G401.6 (cell line): ENCODE results near the gene CHRDL1.

Experiments used
- FAIRE-seq: peaks from 2 replicates; lab custom pipeline; 2012; peaks lifted over from hg19 to GRCh38; lab: Jason Lieb, UNC

The CHRDL1 gene

DNA sequence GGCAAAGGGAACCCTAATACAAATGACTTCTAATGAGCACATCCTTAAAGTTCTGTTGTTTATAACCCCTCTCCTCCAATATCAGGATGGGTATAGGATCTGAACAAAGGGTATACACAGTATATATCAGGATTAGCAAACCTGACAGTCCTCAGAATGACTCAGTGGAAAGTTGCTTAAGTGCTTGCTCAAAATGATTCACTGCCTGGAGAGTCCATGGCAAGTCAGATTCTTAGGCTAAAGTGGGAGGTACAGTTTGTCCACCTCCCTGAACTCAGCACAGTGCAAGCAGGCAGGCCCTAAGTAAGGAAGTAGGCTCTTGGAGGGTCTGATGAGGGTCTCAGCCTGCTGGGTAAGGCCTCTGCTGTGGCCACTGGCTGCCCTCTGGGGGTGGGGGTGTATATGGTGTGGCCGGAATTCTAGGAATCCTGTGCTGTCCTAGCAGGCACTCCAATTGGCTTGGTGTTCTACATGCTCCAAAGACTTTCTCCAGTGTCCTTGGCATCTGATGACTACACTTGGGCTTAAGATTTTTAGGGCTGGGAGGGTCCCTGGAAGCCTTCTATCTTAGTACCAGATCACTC, 54.3 kb downstream of the CHRDL1 start:
- no peak for FAIRE-seq

DNA sequence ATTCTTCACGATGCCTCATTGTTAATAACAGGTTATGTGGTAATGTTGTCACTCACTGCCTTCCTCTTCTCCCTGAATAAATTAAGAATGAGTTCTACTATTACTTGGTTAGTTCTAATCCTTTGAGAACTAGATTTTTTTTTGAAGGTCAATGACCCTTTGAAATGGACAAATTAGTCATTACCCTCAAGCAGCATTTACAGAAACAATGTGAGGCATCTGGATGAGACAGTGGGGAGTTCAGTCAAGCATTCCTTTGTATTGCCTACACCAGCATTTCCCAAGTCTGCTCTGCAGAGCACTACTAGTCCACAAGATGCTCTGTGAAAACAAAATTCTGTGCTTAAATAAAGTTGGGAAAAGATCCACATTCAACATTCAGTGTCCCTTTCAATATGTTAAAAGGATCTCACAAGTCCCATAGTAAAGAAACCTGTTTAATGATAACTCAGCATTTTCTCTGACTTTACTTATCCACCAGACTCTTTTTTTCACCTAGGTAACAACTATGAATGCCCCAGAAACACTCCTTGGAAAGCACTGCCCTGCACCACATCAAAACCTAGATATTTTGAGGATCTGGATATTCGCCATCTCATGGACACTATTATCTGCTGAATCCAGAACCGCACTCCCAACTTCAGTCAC, 60.6 kb downstream of the CHRDL1 start:
- FAIRE-seq: no peak

DNA sequence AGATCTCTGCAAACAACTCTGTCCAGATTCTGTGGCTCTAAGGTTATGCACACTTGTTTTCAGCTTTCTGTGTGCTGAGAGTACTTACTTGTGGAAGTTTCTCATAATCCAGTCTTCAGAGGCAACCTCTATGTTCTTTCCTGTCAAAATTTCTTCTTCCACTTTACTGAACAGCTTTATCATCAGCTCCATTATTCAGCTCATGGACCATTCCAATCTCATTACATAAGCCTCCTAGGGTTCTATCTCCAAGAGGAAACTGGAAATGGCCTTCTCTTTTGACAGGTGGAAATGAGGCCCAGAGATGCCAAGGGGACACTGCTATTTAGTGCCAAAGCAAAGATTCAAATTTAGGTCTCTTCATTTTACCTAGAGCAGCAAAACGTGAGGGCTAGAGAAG, 61.3 kb downstream of the CHRDL1 start:
- FAIRE-seq: no peak

DNA sequence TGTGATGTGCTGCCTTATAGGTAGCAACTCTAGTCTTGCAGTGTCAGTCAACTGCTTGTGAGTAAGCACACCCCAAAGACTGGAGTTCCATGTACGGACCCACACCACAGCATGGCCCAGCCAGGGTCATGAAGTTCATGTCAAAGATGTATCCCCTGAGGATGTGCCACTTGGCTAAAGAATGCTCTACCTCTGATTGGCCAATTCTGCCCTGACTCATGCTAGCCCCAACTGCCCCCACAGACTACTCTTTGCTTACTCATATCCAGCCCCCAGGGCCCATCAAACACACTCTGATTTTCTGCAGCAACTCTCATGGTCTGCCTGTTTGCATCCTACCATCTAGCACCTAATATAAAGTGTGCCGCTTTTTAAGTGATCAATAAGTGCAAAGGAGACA, 62.5 kb downstream of the CHRDL1 start:
- no peak for FAIRE-seq

DNA sequence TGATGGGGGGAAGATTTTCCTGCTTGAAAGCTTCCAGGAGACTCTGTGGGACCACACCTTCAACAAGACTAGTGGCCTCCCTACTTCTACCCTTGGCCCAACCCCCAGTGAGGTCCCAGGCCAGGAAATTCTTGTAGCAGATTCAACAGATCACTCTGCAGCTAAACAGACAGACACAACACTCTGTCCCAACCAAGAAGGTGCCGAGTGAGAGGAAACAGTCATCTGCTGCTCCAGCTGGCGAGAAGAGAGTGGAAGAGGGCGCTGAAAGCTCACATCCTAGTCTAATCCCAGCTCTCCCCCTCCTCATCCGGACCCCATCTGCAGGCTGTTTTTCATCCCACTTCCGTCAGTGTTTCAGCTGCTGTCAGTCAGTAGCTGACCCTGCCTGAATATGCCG, 63.4 kb downstream of the CHRDL1 start:
- no peak for FAIRE-seq

DNA sequence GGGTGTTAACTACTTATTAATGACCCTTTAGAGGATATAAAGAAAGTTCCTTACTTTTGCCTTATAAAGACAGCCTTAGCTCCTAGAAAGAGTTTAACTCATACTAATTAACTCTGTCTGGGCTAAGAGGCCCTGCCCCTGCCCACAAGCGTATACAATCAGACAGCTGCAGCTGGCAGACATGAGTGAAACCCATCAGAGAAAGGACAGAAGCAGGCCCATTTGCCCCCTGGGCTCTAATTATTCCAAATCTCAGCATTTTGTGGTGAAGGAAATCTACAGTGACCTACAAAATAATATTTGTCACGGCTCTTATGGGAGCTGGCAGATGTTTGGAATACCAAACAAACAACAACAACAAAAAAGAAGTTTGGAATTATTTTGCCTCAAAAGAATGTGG, 71.8 kb downstream of the CHRDL1 start:
- no peak for FAIRE-seq

DNA sequence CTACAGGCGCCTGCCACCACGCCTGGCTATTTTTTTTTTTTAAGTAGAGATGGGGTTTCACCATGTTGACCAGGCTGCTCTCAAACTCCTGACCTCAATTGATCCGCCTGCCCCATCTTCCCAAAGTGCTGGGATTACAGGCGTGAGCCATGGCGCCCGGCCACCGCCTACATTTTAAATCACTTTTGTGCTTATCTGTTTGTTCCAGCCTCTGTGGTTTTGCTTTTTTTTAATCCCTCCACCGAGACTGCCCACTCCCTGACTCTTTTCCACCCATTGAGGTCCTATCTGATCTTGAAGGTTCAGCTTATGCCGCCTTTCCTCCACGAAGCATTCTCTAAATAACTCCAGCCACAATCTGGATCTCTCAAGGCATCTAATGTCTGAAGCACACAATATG, 73.5 kb downstream of the CHRDL1 start:
- FAIRE-seq: no peak

DNA sequence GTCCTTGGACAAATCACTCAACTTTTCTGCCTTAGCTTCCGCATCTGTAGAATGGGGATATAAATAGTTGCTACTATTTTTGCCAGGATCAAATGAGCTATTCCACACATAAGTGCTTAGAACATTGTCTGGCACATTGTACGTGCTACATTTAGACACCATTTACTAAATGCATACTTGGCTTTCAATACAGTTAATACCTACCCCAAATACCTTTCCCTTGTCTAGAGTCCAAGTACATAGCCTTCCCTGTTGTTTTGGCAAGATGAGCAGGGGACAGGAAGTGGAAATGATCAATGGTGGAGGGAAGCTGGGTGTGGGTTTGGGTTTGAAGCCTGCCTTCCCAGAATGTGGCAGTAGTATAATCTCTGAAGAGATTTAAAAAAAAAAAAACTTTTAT, 82.0 kb downstream of the CHRDL1 start:
- FAIRE-seq: no peak

DNA sequence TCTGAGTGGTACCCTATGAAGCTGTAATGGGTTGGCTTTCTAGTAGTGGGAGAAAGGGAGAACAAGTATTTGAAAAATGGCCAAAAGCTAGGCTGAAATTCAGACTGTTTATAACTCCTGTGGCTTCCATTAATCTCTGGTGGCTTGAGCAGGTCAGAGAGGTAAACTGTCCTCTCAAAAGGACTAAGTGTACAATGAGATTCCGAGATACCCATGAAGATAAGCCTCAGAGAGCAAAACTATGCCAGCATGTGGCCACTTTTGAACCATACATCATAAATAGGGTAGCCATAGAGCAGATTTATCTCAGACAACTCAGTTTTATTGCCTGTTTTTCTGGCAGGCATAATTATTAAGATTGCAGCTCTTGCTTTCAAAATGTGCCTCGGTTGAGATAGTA, 89.2 kb downstream of the CHRDL1 start:
- FAIRE-seq: no peak

DNA sequence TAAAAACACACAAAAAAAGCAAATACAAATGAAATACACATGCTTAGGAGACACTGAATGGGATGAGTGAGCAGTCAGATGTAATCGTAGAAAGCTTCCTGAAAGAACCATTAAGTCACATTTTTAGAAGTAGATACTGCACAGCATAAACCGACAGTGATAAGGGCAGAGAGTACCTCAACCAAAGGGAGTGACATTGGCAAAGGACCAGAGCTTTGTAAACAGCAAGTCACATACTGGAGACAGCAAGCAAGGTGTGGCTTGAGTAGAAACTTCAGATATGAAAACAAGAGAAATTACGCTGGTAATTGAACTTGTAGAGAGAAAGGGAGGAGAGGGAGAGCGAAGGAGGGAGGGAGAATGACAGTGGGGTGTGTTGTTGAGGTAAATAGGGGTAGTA, 92.0 kb downstream of the CHRDL1 start:
- no peak for FAIRE-seq

DNA sequence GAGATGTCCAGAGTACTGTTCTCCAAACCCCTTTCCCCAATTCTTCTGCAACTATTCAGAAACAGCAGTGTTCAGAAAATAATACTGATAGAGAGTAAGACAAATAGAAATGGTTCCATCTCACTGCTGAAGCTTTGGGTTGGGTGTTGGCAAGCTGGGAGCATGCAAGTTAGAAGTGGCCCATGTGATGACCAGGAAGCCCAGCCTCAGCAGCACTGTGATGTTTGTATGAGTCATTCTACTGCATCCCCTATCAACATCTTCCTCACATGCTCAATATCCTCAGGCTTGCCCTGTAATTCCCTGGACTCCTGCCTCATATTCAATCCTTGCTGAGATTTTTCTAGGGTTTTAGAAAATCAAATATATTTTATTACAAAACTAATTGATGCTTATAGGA, 96.5 kb downstream of the CHRDL1 start:
- FAIRE-seq: no peak

DNA sequence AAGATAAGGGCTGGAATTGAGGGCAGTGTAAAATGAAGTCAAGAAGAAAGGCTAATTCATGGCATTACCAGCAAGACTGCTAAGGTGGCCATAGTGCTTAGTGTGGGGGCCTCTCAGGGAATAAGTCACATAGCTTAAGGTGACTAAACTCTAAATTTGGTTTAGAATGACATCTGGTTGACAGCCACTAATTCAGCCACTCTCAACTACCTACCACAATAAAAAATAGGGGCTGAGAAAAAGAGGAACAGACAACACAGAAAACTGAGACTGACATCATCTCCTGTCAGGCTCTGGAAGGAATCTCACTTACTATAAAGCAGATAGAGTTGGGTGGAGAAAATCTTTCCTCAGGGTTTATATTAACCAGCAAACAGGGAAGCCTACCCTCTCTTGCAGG, 96.9 kb downstream of the CHRDL1 start:
- no peak for FAIRE-seq

DNA sequence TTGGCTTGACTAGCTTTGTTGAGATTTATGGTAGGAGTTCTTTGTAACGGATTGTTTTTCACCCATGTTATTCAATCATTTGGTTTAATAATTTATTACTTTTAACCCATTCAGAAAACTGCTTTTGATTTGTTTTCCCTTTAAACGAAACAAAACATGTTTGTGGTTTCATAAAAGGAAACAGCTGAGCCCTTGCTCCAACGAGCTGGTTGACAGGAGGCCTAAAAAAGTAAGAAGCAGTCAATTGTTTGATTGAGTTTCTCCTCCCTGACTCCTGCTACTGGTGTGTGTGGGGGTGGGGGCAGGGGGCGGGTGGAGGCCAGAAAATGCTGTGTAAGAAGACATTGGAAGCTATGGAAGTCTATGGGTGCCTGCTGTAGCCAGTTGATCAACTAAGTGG, 102.8 kb downstream of the CHRDL1 start:
- FAIRE-seq: no peak

DNA sequence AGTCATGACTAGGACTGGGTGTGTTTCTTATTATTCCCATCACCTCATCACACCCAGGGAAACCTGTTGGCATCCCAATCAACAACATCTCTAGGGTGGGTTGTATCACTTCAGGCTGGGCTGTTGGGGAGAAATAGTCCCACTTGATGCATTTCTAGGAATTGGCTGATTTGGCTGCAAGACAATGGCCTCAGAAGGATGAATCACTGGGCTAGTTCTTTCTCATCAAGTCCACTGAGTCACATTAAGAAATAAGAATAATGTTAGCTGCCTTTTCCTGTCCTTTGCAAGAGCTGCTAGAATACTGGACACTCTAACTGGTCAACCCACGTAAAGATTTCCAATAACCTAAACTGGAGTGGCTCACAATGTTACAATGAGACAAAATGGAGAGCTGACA, 104.2 kb downstream of the CHRDL1 start:
- FAIRE-seq: no peak

DNA sequence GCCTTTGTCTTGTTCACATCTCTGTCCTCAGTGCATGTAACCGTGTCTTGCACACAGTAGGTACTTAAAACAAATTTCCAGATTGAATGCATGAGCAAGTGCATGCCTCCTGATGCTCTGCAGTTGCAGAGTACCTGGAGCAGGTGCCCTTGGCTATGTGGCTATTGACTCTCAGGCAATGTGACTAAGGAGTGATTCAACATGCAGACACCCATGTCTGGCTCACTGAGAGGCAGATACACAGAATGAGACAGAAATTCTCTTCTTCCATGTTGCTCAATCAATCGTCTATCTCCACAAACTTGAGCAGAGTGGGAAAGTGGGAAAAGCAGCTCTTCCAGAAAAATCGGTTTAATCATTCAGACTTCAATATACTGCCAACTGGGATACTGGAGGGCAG, 111.0 kb downstream of the CHRDL1 start:
- FAIRE-seq: no peak

DNA sequence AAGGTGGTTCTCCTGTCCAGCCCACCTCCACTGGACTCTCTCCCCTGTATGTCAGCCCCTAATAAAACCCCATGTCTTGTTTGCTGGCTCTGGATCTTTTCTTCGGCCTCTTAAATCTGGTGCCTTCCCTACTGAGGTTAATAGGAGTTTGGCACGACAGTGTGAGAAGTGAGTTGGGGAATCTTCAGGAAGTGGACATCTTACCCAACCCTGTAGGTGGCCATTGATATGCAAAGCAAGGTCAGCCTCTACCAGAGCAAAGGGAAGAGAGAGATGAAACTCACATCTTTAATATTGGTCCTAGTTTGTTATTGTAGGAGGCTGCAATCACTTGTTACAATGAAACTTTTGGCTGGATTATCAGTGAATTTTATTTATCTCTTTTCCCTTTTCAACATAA, 111.7 kb downstream of the CHRDL1 start:
- no peak for FAIRE-seq

DNA sequence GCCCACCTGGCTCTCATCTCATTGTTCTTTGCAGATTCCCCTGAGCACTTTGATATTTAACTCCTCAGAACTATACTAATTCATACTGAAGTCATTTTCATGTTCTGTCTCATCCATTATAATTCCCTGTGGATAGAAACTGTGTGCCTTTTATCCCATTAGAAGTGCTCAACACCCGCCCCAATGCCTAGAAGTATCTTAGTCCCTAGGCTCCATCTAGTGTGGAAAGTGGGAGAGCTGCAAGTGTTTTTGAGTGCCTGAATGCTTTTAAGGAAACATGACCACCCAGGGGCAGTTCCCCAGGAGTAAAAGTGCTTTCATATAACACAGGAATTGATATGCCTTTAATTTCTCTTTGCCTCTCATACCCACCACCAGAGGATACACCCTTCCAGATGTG, 117.0 kb downstream of the CHRDL1 start:
- no peak for FAIRE-seq

DNA sequence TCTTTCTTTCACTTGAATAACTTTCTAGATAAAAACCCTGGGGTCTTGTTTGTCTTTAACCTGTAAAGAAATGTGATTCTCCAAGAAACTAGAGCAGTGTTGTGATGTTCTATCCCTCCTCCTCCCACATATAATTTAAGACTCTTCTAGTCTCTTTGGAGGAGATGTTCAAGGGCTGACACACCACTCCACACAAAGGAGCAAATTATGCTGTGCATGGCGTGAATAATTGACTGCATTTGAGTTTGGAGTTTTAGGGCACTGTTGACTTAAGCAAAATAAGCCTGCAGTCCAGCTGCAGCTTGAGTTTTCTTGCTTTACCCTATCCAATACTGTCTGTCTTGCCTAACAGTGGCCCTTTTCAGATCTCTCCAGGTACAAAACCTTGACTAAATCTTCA, 119.7 kb downstream of the CHRDL1 start:
- FAIRE-seq: no peak

DNA sequence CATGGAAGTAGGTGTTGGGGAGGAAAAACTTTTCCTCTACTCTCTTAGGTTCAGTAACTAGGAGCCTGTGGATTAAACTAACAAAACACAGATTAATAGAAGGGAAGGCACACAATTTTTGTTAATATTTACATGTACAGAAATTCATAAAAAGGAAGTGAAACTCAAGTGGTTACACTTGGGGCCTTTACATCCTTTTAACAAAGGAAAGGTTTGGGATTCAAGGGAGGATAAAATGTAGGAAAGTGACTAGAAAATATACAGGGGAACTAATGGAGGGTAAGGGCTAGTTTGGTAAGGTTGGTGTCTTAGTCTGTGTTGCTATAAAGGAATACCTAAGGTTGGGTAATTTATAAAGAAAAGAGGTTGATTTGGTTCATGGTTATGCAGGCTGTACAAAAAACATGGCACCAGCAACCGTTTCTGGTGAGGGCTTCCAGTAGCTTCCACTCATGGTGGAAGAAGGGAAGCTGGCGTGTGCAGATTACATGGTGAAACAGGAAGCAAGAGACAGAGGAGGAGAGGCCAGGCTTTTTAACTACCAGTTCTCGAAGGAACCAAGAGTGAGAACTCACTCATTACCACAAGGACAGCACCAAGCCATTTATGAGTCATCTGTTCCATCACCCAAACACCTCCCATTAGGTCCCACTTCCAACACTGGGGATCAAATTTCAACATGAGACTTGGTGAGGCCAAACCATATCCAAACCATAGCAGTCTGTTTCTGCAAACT, 124.4 kb downstream of the CHRDL1 start:
- FAIRE-seq: no peak

DNA sequence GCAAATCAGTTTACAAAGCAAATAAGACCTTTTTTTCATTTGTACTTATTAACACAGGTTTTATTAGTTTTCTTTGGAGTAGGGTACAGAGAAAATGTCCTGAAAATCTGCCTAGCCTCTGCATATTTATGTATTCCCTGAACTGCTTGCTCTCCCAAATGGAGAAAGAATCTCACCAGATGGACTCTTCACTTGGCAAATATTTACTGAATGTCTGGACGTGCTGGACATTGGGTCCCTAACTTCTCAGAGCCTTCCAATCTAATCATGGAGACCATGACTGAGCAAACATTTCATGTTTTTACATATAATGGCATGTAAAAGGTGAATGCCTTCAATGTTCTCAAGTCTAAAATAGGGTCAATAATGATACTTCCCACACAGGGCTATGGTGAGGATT, 126.0 kb downstream of the CHRDL1 start:
- no peak for FAIRE-seq

DNA sequence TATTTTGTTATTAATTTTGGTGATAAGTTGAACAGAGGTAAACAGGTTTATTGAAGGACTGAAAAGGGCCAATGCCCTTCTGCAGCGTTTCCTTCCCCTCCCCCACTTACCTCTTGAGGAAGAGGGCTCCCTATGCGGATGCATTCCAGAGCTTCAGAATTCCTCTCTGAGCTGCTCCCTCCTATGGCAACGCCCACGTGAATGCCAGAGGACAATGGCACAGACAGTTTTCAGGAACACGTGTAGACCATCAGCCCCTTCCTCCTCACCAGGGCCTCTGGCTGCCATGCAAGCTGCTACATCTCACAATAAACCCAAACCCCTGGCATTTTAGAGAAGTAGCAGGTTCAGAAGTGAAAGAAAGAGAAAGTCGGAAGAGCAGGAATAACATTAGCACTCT, 127.9 kb downstream of the CHRDL1 start:
- FAIRE-seq: no peak

DNA sequence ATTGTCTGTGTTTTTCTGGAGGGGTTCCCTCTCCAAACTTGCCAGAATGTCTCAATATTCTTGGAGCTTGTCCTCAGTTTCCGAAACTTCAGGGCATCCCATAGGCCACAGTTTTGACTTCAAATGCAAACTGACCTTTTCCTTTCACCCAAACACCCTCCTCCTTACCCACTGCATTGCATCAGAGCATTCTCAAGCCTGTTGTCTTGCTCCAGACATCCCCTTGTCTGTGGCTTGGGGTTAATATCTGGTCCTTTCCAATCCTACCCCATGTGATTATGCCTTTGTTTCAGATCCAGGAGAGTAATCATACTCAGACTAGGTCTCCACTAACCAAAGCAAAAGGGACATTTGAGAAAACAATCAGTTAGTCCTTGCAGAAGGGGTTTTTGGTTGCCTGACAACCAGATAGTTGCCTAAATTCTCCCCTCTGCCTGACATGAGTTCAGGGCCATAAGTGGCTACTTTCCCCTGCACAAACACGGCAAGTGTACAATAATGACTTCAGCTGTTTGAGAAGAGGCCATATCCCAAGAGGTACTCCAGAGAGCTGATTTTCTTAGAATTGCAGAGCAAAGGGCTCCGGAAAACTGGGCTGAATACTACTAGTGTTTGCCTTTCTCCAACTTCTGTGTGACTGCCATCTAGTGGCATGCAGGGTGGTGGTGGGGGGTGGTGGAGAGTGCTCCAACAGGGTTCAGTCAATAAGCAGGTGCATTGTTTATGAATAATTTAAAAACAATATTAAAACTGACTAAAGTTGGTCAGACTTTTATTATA, 130.2 kb downstream of the CHRDL1 start:
- FAIRE-seq: no peak

DNA sequence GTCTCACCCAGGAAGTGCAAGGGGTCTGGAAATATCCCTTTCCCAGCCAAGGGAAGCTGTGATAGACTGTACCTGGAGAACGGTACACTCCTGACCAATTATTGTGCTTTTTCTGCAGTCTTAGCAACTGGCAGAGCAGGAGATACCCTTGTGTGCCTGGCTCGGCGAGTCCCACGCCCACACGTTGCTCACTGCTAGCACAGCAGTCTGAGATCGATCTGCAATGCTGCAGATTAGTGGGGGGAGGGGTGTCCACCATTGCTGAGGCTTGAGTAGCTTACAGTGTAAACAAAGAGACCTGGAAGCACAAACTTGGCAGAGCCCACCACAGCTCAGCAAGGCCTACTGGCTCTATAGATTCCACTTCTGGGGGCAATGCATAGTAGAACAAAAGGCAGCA, 138.5 kb downstream of the CHRDL1 start:
- FAIRE-seq: no peak
